Measurements from ENCODE around the gene TP53BP2. TPM values are rescaled to one million over a fixed set of nuclear protein-coding genes. Genes with fewer than 3 reads are reported as not detected.

The TP53BP2 gene
- total RNA-seq, 1 donor from 2014 or later: 162 TPM

DNA sequence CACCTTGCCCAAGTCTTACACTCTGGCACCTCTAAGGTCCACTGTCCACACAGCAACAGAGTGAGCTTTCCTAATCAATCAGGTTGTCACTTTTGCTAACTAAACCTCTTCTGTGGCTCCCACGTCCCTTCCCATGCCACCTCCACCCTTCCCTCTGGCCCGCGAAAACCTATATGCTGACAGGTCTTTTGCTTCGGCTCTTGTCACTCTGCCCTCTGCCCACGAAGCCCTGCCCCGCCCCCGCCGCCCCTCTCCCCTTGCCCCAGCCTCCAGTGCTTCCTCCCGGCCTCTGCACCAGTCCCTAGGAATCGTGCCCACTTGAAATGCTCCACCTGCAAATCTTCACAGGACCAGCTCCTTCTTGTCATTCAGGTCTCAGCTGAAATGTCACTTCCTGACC is 8.1 kb downstream of the TP53BP2 start:
- H3K27ac ChIP-seq: peak overlapping the region; percentile 71 to 76
- TF ChIP-seq, protein P1, sequence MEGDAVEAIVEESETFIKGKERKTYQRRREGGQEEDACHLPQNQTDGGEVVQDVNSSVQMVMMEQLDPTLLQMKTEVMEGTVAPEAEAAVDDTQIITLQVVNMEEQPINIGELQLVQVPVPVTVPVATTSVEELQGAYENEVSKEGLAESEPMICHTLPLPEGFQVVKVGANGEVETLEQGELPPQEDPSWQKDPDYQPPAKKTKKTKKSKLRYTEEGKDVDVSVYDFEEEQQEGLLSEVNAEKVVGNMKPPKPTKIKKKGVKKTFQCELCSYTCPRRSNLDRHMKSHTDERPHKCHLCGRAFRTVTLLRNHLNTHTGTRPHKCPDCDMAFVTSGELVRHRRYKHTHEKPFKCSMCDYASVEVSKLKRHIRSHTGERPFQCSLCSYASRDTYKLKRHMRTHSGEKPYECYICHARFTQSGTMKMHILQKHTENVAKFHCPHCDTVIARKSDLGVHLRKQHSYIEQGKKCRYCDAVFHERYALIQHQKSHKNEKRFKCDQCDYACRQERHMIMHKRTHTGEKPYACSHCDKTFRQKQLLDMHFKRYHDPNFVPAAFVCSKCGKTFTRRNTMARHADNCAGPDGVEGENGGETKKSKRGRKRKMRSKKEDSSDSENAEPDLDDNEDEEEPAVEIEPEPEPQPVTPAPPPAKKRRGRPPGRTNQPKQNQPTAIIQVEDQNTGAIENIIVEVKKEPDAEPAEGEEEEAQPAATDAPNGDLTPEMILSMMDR (IDR thresholded peaks at IDR 0.05): no peak
- no peaks in the 10 kb centered on the region for H3K36me3 ChIP-seq
- H3K27me3 ChIP-seq: no peaks in the 10 kb centered on the region
- no peaks in the 10 kb centered on the region for H3K9me3 ChIP-seq
- intact Hi-C loops (cut with DNase I): no loop called here
- peak overlapping the region in 1 of 2 donors; percentile 15 for H3K4me3 ChIP-seq
- DNase-seq (ENCODE audit: low spot score in 2 of 2): no peak
- peaks cover 23 to 59% of the 10 kb centered on the region in 2 donors for H3K4me1 ChIP-seq

DNA sequence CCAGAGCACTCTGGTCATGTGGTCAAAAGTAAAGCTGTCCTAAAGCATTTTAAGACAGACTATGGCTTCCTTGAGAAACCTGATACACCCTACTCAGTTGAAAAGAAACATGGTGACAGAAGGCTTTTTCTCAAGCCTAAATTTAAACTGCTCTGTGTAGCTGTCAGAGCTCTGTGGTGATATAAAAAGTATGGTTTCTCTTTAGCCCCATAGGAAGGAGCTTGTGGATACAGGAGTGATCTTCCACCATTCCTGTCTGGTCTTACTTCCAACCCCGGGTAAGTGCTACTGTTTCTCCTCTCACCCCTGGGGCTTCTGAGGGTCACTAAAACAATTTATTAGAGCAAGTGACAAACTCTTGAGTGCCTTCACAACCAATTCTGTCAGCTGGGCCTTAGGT is 8.5 kb downstream of the TP53BP2 start:
- Histone ChIP-seq H3K36me3 (no peaks in the 10 kb centered on the region), H3K9me3 (no peaks in the 10 kb centered on the region), H3K4me3 (peak overlapping the region in 1 of 2 donors; percentile 15), H3K27ac (peak overlapping the region; percentile 71 to 76), H3K4me1 (peaks cover 22 to 62% of the 10 kb centered on the region in 2 donors), H3K27me3 (no peaks in the 10 kb centered on the region)
- no peak for DNase-seq (ENCODE audit: low spot score in 2 of 2)
- intact Hi-C loops (cut with DNase I): no loop called here
- TF ChIP-seq, protein P1 (IDR thresholded peaks at IDR 0.05): no peak

DNA sequence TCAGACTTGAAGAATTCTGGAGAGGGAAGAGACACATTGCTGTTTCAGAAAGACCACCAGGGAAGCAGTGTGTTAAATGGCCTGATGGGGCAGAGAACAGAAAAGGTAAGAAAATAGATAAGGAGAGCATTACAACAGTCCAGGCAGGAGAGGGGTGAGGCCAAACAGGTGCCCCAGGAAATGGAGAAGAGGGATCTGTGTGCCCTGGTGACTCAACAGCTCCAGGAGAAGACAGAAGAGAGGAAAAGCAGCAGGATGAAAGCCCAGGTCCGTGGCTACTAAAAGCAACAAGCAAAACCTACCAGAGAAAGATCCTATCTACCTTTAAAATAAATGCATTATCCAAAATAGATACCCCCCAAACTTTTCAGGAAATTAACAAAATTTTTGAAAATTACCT is 9.2 kb downstream of the TP53BP2 start:
- TF ChIP-seq, protein P1 (IDR thresholded peaks at IDR 0.05): no peak
- no peak for DNase-seq (ENCODE audit: low spot score in 2 of 2)
- H3K4me3 ChIP-seq: no peak overlapping the region
- no peaks in the 10 kb centered on the region for H3K27me3 ChIP-seq
- no peaks in the 10 kb centered on the region for H3K9me3 ChIP-seq
- peaks cover 21 to 60% of the 10 kb centered on the region in 2 donors for H3K4me1 ChIP-seq
- H3K27ac ChIP-seq: peak overlapping the region; percentile 71 to 76
- no peaks in the 10 kb centered on the region for H3K36me3 ChIP-seq
- intact Hi-C loops (cut with DNase I): no loop called here

DNA sequence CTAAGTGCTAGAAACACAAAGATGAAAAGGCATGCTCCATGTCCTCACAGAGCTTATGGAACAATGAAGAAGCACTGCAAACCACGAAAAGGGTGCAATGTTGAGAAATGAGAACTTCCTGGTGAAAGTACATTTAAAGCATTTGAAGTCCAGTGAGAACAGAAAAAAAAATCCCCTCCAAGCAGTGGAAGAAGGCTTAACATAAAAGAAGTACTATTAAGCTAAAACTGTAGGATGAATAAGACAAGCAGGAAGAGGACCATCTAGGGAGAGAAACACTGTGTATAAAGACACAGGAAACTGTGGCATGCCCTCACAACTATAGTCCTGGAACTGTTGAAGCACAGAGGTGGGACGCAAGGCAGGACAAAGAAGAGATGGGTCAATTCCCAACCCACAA is 10.0 kb downstream of the TP53BP2 start:
- Histone ChIP-seq H3K9me3 (no peaks in the 10 kb centered on the region), H3K36me3 (no peaks in the 10 kb centered on the region), H3K4me3 (peak overlapping the region in 1 of 2 donors; percentile 25), H3K27me3 (no peaks in the 10 kb centered on the region), H3K4me1 (peaks cover 21 to 59% of the 10 kb centered on the region in 2 donors), H3K27ac (peak overlapping the region; percentile 71 to 76)
- TF ChIP-seq, protein P1 (IDR thresholded peaks at IDR 0.05): no peak
- no peak for DNase-seq (ENCODE audit: low spot score in 2 of 2)
- intact Hi-C loops (cut with DNase I): no loop called here

DNA sequence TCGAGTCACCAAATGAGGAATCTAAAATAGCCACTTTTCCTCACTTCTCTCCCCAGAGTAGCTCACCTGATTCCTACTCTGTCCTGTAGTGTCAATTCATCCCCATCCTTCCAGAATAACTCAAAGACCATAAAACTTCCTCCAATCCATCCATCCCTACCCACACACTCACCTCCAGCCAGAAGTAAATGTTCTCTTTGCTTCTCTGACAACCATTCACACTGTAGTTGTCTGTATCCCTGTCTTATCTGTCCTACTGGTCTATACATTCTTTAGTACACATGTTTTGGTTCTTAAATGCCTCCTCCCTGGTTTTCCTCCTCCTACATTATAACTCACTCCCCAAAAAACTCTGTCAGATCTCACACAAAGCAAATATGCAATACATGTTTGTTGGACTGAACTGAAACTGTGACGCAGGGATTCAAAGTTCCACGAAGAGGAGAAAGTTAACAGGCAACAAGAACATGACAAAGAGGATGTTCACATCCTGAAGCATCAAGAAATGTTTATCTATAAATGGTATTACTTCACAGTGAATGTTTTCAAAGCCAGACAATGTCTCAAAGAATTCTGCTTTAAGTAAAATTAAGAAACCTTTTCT is 11.0 kb downstream of the TP53BP2 start:
- TF ChIP-seq, protein P1 (IDR thresholded peaks at IDR 0.05): no peak
- H3K4me3 ChIP-seq: peak overlapping the region in 1 of 2 donors; percentile 25
- intact Hi-C loops (cut with DNase I): no loop called here
- peak overlapping the region; percentile 71 to 76 for H3K27ac ChIP-seq
- H3K36me3 ChIP-seq: no peaks in the 10 kb centered on the region
- no peaks in the 10 kb centered on the region for H3K27me3 ChIP-seq
- DNase-seq (ENCODE audit: low spot score in 2 of 2): no peak
- H3K9me3 ChIP-seq: no peaks in the 10 kb centered on the region
- H3K4me1 ChIP-seq: peaks cover 21 to 57% of the 10 kb centered on the region in 2 donors
